Measurements from ENCODE around the gene ATP6AP2. TPM values are rescaled to one million over a fixed set of nuclear protein-coding genes. Genes with fewer than 3 reads are reported as not detected.

ATP6AP2 gene
- total and polyA plus RNA-seq, 2 of the 13 experiments (the other 11 are each of a cell fraction or from before 2014, with no cell fraction given): 55.6 to 108 TPM

GRCh38 chrX:40537310-40537709 lies 43.5 kb upstream of the ATP6AP2 start:
- Histone ChIP-seq H3K4me2 (ENCODE audit: low read depth, low read length) (no peak overlapping the region), H3K27ac (ENCODE audit: extremely low read length, insufficient read depth, low read length) (no peak overlapping the region), H4K20me1 (ENCODE audit: insufficient read depth, low read length) (no peaks in the 10 kb centered on the region), H3K9ac (ENCODE audit: insufficient read depth, low read depth, low read length) (no peak overlapping the region), H3K4me3 (replicated peaks in 1 of 3; ENCODE audit: insufficient read depth in 1 of 3, low read depth in 2 of 3, low read length in 3 of 3) (no peak overlapping the region), H3K4me1 (ENCODE audit: insufficient read depth, low read length) (no peaks in the 10 kb centered on the region), H3K79me2 (ENCODE audit: insufficient read depth, low read length) (no peaks in the 10 kb centered on the region), H3K36me3 (replicated peaks in 1 of 2; ENCODE audit: control insufficient read depth in 1 of 2, insufficient read depth in 2 of 2, low read length in 2 of 2) (no peaks in the 10 kb centered on the region), H3K9me3 (ENCODE audit: low read length) (no peaks in the 10 kb centered on the region), H3K27me3 (ENCODE audit: control insufficient read depth in 1 of 2, insufficient read depth in 2 of 2, low read length in 2 of 2) (peaks cover 0 to 3% of the 10 kb centered on the region in 2 experiments; a peak in 1 of 5 replicates), H2AFZ (ENCODE audit: low read length) (no peak overlapping the region)
- CTCF ChIA-PET (ENCODE audit: low intra/inter-chr PET ratio, low total read pairs): no interaction called here
- ATAC-seq: no peak
- POLR2A ChIA-PET: no interaction called here
- TF ChIP-seq KLF9 (CRISPR knock-in tag; IDR thresholded peaks at IDR 0.05; ENCODE audit: low read depth) (no peak), POLR2AphosphoS5 (IDR thresholded peaks at IDR 0.05; ENCODE audit: low read depth, low read length) (no peak), ZFP90 (CRISPR knock-in tag; IDR thresholded peaks at IDR 0.05; ENCODE audit: borderline replicate concordance) (no peak), BRF2 (CRISPR knock-in tag; IDR thresholded peaks at IDR 0.05) (no peak), KAT8 (CRISPR knock-in tag; IDR thresholded peaks at IDR 0.05) (no peak), NFKBIZ (CRISPR knock-in tag; IDR thresholded peaks at IDR 0.05) (no peak), TOPORS (CRISPR knock-in tag; IDR thresholded peaks at IDR 0.05) (no peak), NR3C1 (CRISPR knock-in tag; IDR thresholded peaks at IDR 0.05) (no peak), ZNF160 (CRISPR knock-in tag; IDR thresholded peaks at IDR 0.05) (no peak), SYNCRIP (IDR thresholded peaks at IDR 0.05; ENCODE audit: insufficient read depth, low read depth, low read length) (no peak), TARDBP (CRISPR knock-in tag; IDR thresholded peaks at IDR 0.05) (no peak), ZNF501 (CRISPR knock-in tag; IDR thresholded peaks at IDR 0.05) (no peak), GMEB2 (CRISPR knock-in tag; IDR thresholded peaks at IDR 0.05; ENCODE audit: low read depth) (no peak)
- in situ Hi-C loops (cut with HindIII; ENCODE audit: extremely low pct_ligation_motif_present, low pct_unique_long_range_greater_than_20kb) (no loop called here), intact Hi-C loops (cut with micrococcal nuclease; ENCODE audit: unreplicated experiment) (no loop called here)
- 3% methylated on average over 4 of the region's 4 CpGs for WGBS (ENCODE audit: low lambda C conversion rate)
- DNase-seq (ENCODE audit: low spot score): no peak
- no TSS peak for BruUV-seq (replicated peaks)
- no peak for FAIRE-seq
